Epithelial cell of esophagus (primary cell): ENCODE results near the gene SESN1.
"Not testable (repeated sequence)": the region's sequence is repeated elsewhere in the genome, so short reads cannot be mapped to it uniquely, and the experiment has no call there.

Experiments
- DNase-seq: peaks from one replicate; pipeline ENCODE4 v3.0.0; 2010; ENCODE audit warnings: low read depth
- H3K4me3 ChIP-seq: 2 replicates; pipeline ENCODE4 v1.5.1; 2011; ENCODE audit warnings: mild to moderate bottlenecking, low read length, control low read depth
- CTCF ChIP-seq: IDR thresholded peaks from 2 replicates; pipeline ENCODE4 v1.5.1; 2011; ENCODE audit warnings: low read depth, mild to moderate bottlenecking, low read length, control low read depth, inconsistent platforms; ENCODE audit not compliant: insufficient read depth; ENCODE audit errors: missing control alignments

Gene SESN1

GRCh38 chr6:108983151-108983550 lies 111.5 kb downstream of the SESN1 start:
- no peak for DNase-seq
- no peak for TF ChIP-seq CTCF
- H3K4me3 ChIP-seq = no peak overlapping the region

GRCh38 chr6:108982154-108983113 lies 112.2 kb downstream of the SESN1 start:
- TF ChIP-seq CTCF = no peak
- no peak for DNase-seq
- no peak overlapping the region for H3K4me3 ChIP-seq

- DNase-seq, H3K4me3 ChIP-seq: not testable (repeated sequence)
Measured at GRCh38 chr6:108978638-108979037, 116.0 kb downstream of the SESN1 start.

DNA sequence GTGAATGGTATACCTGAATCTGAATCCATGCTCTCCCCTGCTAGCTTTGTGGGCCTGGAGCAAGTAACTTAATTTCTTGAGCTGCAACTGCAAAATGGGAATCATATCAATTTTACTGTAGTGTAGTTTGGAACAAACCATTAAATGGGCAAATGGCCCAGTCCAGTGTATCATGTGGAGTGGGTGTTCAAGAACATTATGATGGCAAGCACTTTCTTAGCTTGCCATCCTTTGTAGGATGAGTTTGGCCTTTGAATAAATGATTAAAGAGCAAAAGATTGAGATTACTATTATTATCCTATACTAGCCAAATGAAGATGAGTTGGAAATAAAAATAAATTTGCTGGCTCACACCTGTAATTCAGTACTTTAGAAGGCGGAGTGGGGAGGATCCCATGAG lies 120.4 kb downstream of the SESN1 start:
- H3K4me3 ChIP-seq = no peak overlapping the region
- TF ChIP-seq CTCF = no peak
- no peak for DNase-seq

DNA sequence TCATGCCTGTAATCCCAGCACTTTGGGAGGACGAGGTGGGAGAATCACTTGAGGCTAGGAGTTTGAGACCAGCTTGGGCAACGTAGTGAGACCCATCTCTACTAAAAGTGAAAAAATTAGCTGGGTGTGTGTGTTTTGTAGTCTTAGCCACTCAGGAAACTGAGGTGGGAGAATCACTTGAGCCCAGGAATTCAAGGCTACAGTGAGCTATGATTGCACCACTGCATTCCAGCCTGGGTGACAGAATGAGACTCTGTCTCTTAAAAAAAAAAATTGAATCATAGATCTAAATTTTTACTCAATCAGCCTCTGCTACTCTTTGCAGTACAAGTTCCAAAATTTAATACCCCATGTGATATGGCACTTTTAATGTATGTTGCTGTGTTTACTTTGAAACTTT lies 124.9 kb downstream of the SESN1 start:
- DNase-seq = no peak
- H3K4me3 ChIP-seq = no peak overlapping the region
- no peak for TF ChIP-seq CTCF

- DNase-seq = no peak
- TF ChIP-seq CTCF = no peak
- no peak overlapping the region for H3K4me3 ChIP-seq
Measured at GRCh38 chr6:108968325-108969316, 126.0 kb downstream of the SESN1 start.
